ENCODE measurements around the gene MED29. TPM values are rescaled to one million over a fixed set of nuclear protein-coding genes. Genes with fewer than 3 reads are reported as not detected.

The MED29 gene
- total RNA-seq, 1 donor from 2014 or later: 38.7 TPM

DNA sequence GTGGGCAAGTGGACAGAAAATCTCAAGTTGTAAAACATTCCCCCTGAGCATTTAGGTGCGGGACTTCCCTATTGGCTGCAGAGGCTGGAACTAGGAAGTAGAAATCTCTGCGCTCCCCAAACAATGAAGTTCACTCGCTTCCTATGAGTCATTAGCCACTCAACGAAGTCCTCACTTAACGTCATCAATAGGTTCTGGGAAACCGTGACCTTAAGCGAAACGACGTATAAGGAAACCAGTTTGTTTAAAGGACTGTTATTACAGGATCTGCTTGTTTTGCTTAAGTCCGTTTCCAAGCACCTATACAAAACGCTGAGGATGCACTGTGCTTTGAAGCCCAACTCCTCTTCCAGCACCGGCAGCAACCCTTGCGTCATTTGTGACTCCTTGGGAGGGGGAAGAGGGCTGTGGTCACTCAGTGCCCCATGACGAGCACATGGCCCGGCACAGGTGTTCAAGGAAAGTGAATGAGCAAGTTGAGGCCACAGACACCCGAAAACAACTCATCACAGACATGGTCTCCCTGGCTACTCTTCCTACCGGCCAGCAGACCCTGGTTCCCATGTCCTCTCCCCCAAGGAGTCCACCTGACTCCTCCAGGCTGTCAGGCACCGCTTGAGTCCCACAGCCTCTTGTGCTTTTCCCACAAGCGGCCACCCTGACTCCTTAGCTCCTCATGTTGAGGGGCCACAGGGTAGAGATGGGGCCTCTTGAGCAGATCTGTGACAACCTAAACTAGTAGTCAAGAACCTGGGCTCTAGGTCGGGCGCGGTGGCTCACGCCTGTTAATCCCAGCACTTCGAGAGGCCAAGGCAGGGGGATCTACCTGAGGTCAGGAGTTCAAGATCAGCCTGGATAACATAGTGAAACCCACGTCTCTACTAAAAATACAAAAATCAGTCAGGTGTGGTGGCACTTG, 39.8 kb downstream of the MED29 start:
- H3K36me3 Mint-ChIP-seq (ENCODE audit: low read depth): peaks cover 49% of the 10 kb centered on the region
- H3K4me1 Mint-ChIP-seq: peaks cover 34% of the 10 kb centered on the region
- H3K4me3 Mint-ChIP-seq: peak overlapping the region; percentile 66
- H3K9me3 Mint-ChIP-seq: no peaks in the 10 kb centered on the region
- intact Hi-C loops (cut with micrococcal nuclease): loop anchor here (1.0 to 2.0 kb wide), 3 partner anchors 17 to 40 kb away; partner anchors contain the start of genes MED29, PAF1 and PLEKHG2
- H3K27me3 Mint-ChIP-seq: no peaks in the 10 kb centered on the region
- H3K27ac Mint-ChIP-seq: peak overlapping the region; percentile 97
- peak; percentile 91 for DNase-seq

DNA sequence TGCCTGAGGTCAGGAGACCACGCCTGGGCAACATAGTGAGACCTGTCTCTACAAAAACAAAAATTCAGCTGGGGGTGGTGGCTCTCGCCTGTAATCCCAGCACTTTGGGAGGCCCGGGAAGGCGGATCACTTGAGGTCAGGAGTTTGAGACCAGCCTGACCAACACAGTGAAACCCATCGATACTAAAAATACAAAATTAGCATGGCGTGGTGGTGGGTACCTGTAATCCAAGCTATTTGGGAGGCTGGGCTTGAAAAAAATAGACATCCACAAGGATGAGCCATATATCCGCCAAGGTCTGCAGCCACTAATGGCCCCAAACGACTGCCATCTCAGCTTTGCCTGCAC, 41.5 kb downstream of the MED29 start:
- H3K27ac Mint-ChIP-seq: peak overlapping the region; percentile 85
- H3K36me3 Mint-ChIP-seq (ENCODE audit: low read depth): peaks cover 46% of the 10 kb centered on the region
- no peaks in the 10 kb centered on the region for H3K27me3 Mint-ChIP-seq
- peaks cover 44% of the 10 kb centered on the region for H3K4me1 Mint-ChIP-seq
- peak overlapping the region; percentile 26 for H3K4me3 Mint-ChIP-seq
- no peaks in the 10 kb centered on the region for H3K9me3 Mint-ChIP-seq
- intact Hi-C loops (cut with micrococcal nuclease): no loop called here
- DNase-seq: no peak

DNA sequence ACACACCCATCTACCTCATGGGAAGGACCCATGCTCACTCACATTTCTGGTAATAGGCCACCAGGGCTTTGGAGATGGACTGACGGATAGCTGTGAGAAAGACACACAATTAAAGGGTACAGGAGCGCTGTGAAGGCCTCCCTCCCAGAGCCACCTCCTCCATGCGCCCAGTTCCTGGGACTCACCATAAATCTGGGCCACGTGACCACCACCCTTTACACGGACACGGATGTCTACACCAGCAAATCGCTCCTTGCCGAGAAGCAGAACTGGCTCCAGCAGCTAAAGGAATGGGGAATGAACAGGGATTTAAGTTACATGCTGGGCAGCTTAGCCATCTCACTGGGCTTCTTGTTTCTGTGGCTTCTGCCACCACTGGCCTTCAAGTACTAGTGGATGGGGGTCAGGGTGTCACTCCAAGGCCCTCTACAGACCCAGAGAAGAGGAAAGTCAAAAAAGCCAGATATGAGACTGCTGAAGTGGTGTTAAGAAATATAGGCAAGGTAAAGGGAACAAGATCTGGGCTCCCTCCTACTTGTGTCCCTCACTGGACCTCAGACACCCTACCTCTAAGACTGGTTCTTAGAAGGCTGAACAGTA, 42.4 kb downstream of the MED29 start:
- peaks cover 44% of the 10 kb centered on the region for H3K4me1 Mint-ChIP-seq
- DNase-seq: no peak
- H3K27ac Mint-ChIP-seq: peak overlapping the region; percentile 85
- H3K9me3 Mint-ChIP-seq: no peaks in the 10 kb centered on the region
- H3K36me3 Mint-ChIP-seq (ENCODE audit: low read depth): peaks cover 46% of the 10 kb centered on the region
- peak overlapping the region; percentile 91 for H3K4me3 Mint-ChIP-seq
- no peaks in the 10 kb centered on the region for H3K27me3 Mint-ChIP-seq
- intact Hi-C loops (cut with micrococcal nuclease): no loop called here

DNA sequence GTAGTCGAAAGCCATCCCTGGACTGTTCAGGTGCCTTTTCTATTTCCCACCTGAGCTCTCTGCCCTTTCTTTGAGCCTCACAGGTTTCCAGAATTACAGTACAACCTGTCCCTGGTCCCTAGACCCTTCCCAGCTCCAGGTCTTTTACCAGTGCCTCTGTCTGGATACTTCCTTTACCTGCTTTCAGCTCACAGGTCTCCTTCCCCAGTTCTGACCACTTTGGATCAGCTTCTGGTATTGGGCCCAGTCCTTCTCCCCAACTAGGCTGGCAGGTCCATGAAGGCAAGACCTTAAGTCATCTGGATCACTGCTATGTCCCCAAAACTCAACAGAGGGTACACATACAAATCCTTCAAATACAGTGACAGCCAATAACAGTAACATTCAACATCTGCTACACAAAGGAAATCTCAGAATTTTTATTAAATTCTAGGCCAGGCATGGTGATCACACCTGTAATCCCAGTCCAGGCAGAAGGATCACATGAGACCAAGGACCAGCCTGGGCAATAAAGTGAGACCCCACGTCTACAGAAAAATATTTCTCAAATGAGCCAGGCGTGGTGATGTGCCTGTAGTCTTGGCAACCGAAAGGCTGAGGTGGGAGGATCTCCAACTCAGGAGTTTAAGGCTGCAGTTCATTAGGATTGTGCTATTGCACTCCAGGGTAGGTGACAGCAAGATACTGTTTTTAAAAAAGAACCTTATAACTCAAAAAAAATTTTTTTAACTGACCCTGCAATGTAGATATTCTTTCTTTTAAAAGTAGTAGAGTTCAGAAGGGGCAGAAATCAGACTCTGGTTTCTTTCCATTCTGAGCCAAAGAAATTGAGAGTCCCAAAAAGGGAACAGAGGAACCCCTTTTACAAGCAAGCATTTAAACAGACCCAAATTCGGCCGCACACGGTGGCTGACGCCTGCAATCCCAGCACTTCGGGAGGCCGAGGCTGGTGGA, 43.2 kb downstream of the MED29 start:
- Mint-ChIP-seq H3K4me1 (peaks cover 44% of the 10 kb centered on the region), H3K4me3 (peak overlapping the region; percentile 91), H3K36me3 (ENCODE audit: low read depth) (peaks cover 46% of the 10 kb centered on the region), H3K27me3 (no peaks in the 10 kb centered on the region), H3K9me3 (no peaks in the 10 kb centered on the region), H3K27ac (peak overlapping the region; percentile 99)
- intact Hi-C loops (cut with micrococcal nuclease): no loop called here
- no peak for DNase-seq

DNA sequence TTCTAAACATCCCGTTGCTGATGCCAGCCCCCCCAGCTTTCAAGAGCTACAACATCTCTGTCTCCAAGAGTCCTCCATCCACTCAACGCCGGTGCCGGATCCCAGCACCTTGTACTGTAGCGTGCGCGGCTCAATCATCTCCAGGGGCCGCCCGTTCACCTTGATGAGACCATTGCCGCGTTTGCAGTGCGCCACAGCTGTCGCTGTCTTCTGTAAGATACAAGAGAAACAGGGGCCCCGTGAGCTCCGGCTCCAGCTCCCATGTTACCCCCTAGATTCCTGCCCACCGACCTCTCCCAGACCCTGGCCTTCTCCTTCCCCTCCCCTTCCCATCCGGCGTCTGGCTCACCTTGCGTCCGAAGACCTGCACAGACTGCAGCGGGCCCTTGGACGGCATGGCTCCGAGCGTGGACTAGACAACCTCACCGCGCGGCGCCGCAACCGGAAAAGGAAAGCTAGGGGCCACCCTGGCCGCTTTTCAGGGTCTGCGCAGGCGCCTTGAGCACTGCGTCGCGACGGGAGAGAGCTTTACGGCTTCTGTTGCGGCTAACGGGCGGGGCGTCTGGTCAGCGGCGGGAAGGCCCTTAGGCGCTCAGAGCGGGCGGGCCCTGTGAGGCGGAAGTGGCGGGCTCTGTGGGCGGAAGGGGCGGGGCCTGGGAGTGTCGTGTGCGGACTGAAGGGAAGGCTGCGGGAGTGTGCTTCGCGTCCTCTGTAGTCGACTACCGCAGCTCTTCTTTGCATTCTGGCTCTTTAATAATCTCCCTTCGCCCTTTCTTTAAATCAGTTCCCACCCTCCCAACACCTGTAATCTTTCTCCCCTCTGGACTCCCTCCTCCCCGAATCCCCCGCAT, 44.5 kb downstream of the MED29 start, which contains the start of gene RPS16:
RPS16 (minus strand) TSS at position 451 of the 851 bp plus-strand sequence; CDS start at position 397, 54 bp downstream.
- intact Hi-C loops (cut with micrococcal nuclease): loop anchor here (1.0 kb wide), 2 partner anchors 10 to 23 kb away; partner anchors contain the start of genes PLEKHG2 and SUPT5H
- peak within 1 kb of the TSS; percentile 99 for H3K27ac Mint-ChIP-seq
- H3K4me1 Mint-ChIP-seq: peaks cover 45% of the 10 kb centered on the region
- H3K9me3 Mint-ChIP-seq: no peaks in the 10 kb centered on the region
- peaks cover 42% of the 10 kb centered on the region for H3K36me3 Mint-ChIP-seq (ENCODE audit: low read depth)
- H3K4me3 Mint-ChIP-seq: peak within 1 kb of the TSS; percentile 91
- DNase-seq: peak; percentile 100
- no peaks in the 10 kb centered on the region for H3K27me3 Mint-ChIP-seq

DNA sequence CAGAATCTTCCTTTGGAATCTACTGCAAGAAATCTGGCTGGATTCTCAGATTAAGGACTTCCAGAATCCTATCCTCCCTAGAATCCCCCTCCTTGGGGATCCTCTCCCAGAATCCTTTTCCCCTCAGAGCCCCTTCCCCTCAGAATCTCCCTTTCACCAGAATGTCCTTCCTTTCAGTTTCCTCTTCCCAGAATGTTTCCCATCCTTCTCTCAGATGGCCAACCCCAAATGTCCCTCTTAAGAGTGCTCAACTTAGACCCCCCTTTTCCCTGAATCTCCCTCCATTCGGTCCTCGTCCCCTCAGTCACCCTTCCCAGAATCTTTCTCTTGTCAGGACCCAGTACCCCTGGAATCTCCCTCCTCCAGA, 45.2 kb downstream of the MED29 start:
- Mint-ChIP-seq H3K4me1 (peaks cover 39% of the 10 kb centered on the region), H3K27ac (peak overlapping the region; percentile 99), H3K4me3 (peak overlapping the region; percentile 91), H3K9me3 (no peaks in the 10 kb centered on the region), H3K27me3 (no peaks in the 10 kb centered on the region), H3K36me3 (ENCODE audit: low read depth) (peaks cover 36% of the 10 kb centered on the region)
- intact Hi-C loops (cut with micrococcal nuclease): loop anchor here (1.0 kb wide), 2 partner anchors 9 to 24 kb away; partner anchors contain the start of genes PLEKHG2 and SUPT5H
- DNase-seq: no peak

DNA sequence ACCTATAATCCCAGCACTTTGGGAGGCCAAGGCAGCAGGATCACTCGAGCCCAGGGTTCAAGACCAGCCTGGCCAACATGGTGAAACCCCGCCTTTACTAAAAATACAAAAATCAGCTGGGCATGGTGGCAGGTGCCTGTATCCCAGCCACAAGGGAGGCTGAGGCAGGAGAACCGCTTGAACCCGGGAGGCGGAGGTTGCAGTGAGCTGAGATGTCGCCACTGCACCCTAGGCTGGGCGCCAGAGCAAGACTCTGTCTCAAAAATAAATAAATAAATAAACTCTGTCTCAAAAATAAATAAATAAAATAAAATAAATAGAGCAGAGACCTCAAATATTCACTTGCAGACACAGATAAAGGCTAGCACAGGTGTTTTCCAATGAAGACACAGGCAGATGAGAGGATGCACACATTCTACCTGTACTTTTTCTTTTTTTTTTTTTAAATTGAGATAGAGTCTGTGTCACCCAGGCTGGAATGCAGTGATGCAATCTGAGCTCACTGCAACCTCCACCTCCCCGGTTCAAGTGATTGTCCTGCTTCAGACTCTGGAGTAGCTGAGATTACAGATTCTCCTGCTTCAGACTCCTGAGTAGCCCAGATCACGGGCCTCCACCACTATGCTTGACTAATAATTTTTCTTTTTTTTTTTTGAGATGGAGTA, 47.2 kb downstream of the MED29 start:
- H3K4me3 Mint-ChIP-seq: no peak overlapping the region
- H3K36me3 Mint-ChIP-seq (ENCODE audit: low read depth): peaks cover 25% of the 10 kb centered on the region
- H3K4me1 Mint-ChIP-seq: peaks cover 32% of the 10 kb centered on the region
- H3K27ac Mint-ChIP-seq: no peak overlapping the region
- no peaks in the 10 kb centered on the region for H3K9me3 Mint-ChIP-seq
- intact Hi-C loops (cut with micrococcal nuclease): no loop called here
- DNase-seq: no peak
- no peaks in the 10 kb centered on the region for H3K27me3 Mint-ChIP-seq

DNA sequence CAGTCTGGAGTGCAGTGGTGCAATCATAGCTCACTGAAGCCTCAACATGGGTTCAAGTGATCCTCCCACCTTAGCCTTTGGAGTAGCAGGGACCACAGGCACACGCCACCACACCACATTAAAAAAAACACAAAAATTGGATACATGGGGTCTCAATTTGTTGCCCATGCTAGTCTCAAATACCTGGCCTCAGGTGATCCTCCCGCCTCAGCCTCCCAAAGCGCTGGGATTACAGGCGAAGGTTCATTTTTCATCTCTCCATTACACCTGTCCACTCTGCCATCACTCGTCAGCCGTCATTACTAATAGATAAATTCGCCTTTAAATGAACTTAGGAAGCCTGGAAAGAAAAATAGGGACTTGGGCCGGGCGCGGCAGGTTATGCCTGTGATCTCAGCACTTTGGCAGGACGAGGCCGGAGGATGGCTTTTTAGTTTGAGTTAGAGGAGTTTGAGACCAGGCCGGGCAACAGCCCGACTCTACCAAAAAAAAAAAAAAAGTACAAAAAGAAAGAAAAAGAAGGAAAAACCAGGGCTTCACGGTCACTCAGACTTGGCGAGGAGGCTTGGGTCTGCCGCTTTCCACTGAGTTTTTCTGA, 53.5 kb downstream of the MED29 start:
- intact Hi-C loops (cut with micrococcal nuclease): loop anchor here (1.0 to 5.0 kb wide), 5 partner anchors 8 to 388 kb away; partner anchors contain the start of genes DYRK1B, MED29, PAF1 and SAMD4B
- H3K36me3 Mint-ChIP-seq (ENCODE audit: low read depth): peaks cover 36% of the 10 kb centered on the region
- no peaks in the 10 kb centered on the region for H3K9me3 Mint-ChIP-seq
- H3K27ac Mint-ChIP-seq: peak overlapping the region; percentile 96
- peaks cover 33% of the 10 kb centered on the region for H3K4me1 Mint-ChIP-seq
- H3K4me3 Mint-ChIP-seq: peak overlapping the region; percentile 98
- no peaks in the 10 kb centered on the region for H3K27me3 Mint-ChIP-seq
- no peak for DNase-seq

DNA sequence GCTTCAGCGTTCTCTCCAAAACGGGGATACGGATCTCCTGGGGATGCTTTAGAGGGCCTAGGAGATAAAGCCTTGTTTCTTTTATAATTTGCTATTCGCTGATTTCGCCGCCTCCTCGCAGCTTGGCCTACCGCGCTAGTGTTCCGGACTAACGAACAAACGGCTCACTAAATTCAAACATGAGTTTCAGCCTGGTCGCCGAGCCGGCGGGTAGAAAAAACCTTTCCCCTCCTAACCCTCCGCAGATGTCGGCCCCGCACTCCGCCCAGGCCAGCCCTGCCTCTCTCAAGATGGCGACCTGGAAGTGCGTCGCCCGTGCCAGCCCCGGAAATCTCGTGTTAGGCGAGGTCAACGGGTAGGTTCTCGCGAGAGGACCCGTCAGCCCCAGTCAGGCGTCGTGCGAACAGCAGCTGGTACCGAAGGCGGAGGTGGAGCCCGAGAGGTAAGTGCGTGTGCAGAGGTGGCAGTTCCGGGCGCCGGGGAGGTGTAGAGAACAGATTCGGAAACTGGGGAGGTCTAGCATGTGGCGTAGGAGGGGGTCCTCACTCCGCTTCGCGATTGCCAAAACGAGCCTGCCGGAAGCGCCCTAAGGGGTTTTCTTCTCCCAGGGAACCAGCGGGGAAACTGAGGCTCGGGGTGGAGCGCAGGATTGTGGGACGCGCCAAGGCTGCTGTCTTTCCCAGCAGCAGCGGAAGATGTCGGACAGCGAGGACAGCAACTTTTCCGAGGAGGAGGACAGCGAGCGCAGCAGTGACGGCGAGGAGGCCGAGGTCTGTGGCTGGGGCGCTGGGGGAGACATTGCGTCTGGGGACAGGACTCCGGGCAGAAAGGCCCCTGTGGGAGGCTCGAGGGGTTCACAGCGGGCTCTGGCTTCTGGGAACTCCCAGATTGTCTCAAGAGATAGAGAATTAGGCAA, 54.3 kb downstream of the MED29 start, which contains the start of gene SUPT5H:
SUPT5H (plus strand) TSS at position 387 of the 916 bp plus-strand sequence; CDS start at position 696, 309 bp downstream.
- Mint-ChIP-seq H3K36me3 (ENCODE audit: low read depth) (peaks cover 41% of the 10 kb centered on the region), H3K27me3 (no peaks in the 10 kb centered on the region), H3K4me1 (peaks cover 33% of the 10 kb centered on the region)

DNA sequence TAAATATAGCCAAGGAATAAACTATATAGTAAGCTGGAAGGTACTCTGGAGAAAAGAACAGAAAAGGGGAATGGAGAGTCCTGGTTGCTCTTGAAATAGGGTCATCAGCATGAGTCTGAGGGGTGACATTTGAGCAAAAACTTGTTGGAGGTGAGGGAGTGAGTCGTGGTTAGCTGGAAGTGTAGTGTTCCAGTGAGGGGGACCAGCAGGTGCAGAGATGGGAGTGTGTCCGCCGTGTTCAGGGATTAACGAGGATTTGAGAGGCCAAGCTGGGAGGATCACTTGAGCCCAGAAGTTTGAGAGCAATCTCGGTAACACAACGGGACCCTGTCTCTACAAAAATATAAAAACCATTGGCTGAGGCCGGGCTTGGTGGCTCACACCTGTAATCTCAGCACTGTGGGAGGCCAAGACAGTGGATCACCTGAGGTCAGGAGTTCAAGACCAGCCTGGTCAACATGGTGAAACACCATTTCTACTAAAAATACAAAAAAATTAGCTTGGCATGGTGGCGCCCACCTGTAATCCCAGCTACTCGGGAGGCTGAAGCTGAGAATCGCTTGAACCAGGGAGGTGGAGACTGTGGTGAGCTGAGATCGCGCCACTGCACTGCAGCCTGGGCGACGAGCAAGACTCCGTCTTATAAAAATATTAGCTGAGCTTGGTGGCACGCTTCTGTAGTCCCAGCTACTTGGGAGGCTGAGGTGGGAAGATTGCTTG, 55.3 kb downstream of the MED29 start:
- H3K4me1 Mint-ChIP-seq: peaks cover 36% of the 10 kb centered on the region
- intact Hi-C loops (cut with micrococcal nuclease): loop anchor here (2.0 to 5.0 kb wide), 3 partner anchors 104 to 386 kb away; partner anchors contain the start of genes DYRK1B and SAMD4B
- peak overlapping the region; percentile 96 for H3K27ac Mint-ChIP-seq
- no peaks in the 10 kb centered on the region for H3K9me3 Mint-ChIP-seq
- H3K4me3 Mint-ChIP-seq: peak overlapping the region; percentile 98
- DNase-seq: no peak
- no peaks in the 10 kb centered on the region for H3K27me3 Mint-ChIP-seq
- H3K36me3 Mint-ChIP-seq (ENCODE audit: low read depth): peaks cover 45% of the 10 kb centered on the region

More for the DNA sequence above, 54.3 kb downstream of the MED29 start, which contains the start of gene SUPT5H:
- intact Hi-C loops (cut with micrococcal nuclease): loop anchor here (1.0 to 5.0 kb wide), 6 partner anchors 9 to 387 kb away; partner anchors contain the start of genes DYRK1B, MED29, PAF1 and SAMD4B
- Mint-ChIP-seq H3K27ac (peak within 1 kb of the TSS; percentile 96), H3K9me3 (no peaks in the 10 kb centered on the region), H3K4me3 (peak within 1 kb of the TSS; percentile 98)
- peak; percentile 99 for DNase-seq

All from activated CD4-positive, alpha-beta T cell treated with anti-CD3 and anti-CD28 coated beads, Interleukin-2, amount 10 ng/mL, durations not matched to agents 24 days and 14 days (primary cell).